ENCODE measurements around the gene CBLL1.

DNA sequence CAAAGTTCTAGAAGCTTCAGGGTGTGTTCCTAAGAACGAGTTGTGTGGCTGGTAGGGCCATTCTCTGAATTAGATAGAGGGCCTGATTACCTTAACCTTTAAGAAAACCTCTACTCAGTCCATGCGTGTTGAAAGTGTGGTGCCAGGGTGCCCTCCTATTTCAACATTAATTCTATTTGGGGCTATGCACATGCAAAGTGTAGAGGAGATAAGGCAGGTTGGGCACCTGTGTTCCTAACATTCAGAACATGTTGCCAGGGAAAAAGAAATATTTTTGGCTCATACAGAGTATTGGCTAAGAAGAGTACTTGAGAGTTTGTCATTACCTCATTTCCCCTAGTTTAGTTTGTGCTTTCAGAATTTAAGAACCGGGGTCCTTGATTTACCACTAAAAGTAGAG lies 38.4 kb downstream of the CBLL1 start:
- TF ChIP-seq, protein P1, sequence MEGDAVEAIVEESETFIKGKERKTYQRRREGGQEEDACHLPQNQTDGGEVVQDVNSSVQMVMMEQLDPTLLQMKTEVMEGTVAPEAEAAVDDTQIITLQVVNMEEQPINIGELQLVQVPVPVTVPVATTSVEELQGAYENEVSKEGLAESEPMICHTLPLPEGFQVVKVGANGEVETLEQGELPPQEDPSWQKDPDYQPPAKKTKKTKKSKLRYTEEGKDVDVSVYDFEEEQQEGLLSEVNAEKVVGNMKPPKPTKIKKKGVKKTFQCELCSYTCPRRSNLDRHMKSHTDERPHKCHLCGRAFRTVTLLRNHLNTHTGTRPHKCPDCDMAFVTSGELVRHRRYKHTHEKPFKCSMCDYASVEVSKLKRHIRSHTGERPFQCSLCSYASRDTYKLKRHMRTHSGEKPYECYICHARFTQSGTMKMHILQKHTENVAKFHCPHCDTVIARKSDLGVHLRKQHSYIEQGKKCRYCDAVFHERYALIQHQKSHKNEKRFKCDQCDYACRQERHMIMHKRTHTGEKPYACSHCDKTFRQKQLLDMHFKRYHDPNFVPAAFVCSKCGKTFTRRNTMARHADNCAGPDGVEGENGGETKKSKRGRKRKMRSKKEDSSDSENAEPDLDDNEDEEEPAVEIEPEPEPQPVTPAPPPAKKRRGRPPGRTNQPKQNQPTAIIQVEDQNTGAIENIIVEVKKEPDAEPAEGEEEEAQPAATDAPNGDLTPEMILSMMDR (IDR thresholded peaks at IDR 0.05), result no peak
- TF ChIP-seq EHMT2 (IDR thresholded peaks at IDR 0.05; ENCODE audit: low read depth) (no peak), POLR2A (IDR thresholded peaks at IDR 0.05; ENCODE audit: low read length) (no peak)
